Measurements from ENCODE around the gene GPRASP1. TPM values are rescaled to one million over a fixed set of nuclear protein-coding genes. Genes with fewer than 3 reads are reported as not detected.
"Not testable (repeated sequence)": the region's sequence is repeated elsewhere in the genome, so short reads cannot be mapped to it uniquely, and the experiment has no call there.

Gene GPRASP1
- 18.2 TPM for polyA plus RNA-seq (ENCODE audit: insufficient read length)
- long read RNA-seq, donor 1, full-length matches to known transcripts = 4 of 4 reads
- long read RNA-seq, donor 1, partial matches to known transcripts = 0 of 4 reads
- long read RNA-seq, donor 1, other reads (novel, unspliced or antisense) = 0 of 4 reads
- long read RNA-seq, donor 2, full-length matches to known transcripts = 2 of 2 reads
- long read RNA-seq, donor 2, partial matches to known transcripts = 0 of 2 reads
- long read RNA-seq, donor 2, other reads (novel, unspliced or antisense) = 0 of 2 reads
- long read RNA-seq, donor 3, full-length matches to known transcripts = 1 of 1 reads
- long read RNA-seq, donor 3, partial matches to known transcripts = 0 of 1 reads
- long read RNA-seq, donor 3, other reads (novel, unspliced or antisense) = 0 of 1 reads
- long read RNA-seq, donor 4 = 0 reads
- long read RNA-seq, donor 5, full-length matches to known transcripts = 2 of 2 reads
- long read RNA-seq, donor 5, partial matches to known transcripts = 0 of 2 reads
- long read RNA-seq, donor 5, other reads (novel, unspliced or antisense) = 0 of 2 reads
- long read RNA-seq, donor 6, full-length matches to known transcripts = 1 of 1 reads
- long read RNA-seq, donor 6, partial matches to known transcripts = 0 of 1 reads
- long read RNA-seq, donor 6, other reads (novel, unspliced or antisense) = 0 of 1 reads
- long read RNA-seq, donor 7 = 0 reads
- long read RNA-seq, donor 8 = 0 reads

GRCh38 chrX:102651242-102652011, at the start of gene GPRASP1:
Gene GPRASP1, plus strand, starts transcription at chrX:102651483. Its CDS starts 2,431 bp downstream, at chrX:102653914.
- DNase-seq = peak; percentile 52

GRCh38 chrX:102604327-102604726, 47.0 kb upstream of the GPRASP1 start:
- DNase-seq = no peak

- DNase-seq = no peak
Measured at GRCh38 chrX:102606115-102606514, 45.2 kb upstream of the GPRASP1 start.

GRCh38 chrX:102610905-102611304, 40.4 kb upstream of the GPRASP1 start:
- no peak for DNase-seq

GRCh38 chrX:102624105-102624504, 27.2 kb upstream of the GPRASP1 start:
- DNase-seq = no peak

GRCh38 chrX:102627640-102628039, 23.6 kb upstream of the GPRASP1 start:
- no peak for DNase-seq

GRCh38 chrX:102637561-102637960, 13.7 kb upstream of the GPRASP1 start:
- DNase-seq = no peak

GRCh38 chrX:102650903-102651241, 411 bp upstream of the GPRASP1 start:
- no peak for DNase-seq

- peak; percentile 50 for DNase-seq
Measured at GRCh38 chrX:102652031-102652688, 877 bp downstream of the GPRASP1 start.

GRCh38 chrX:102654696-102655095, 3.4 kb downstream of the GPRASP1 start:
- no peak for DNase-seq

- DNase-seq = no peak
Measured at GRCh38 chrX:102658556-102658955, 7.3 kb downstream of the GPRASP1 start.

- peak; percentile 63 for DNase-seq
Measured at GRCh38 chrX:102659790-102660757, 8.8 kb downstream of the GPRASP1 start.

- not testable (repeated sequence) for DNase-seq
Measured at GRCh38 chrX:102663820-102664219, 12.5 kb downstream of the GPRASP1 start.

GRCh38 chrX:102667034-102667433, 15.8 kb downstream of the GPRASP1 start:
- DNase-seq = not testable (repeated sequence)

GRCh38 chrX:102669526-102669925, 18.2 kb downstream of the GPRASP1 start:
- no peak for DNase-seq

GRCh38 chrX:102672856-102673255, 21.6 kb downstream of the GPRASP1 start:
- no peak for DNase-seq

GRCh38 chrX:102677479-102677878, 26.2 kb downstream of the GPRASP1 start:
- not testable (repeated sequence) for DNase-seq

- DNase-seq = no peak
Measured at GRCh38 chrX:102684772-102685520, 33.7 kb downstream of the GPRASP1 start.

GRCh38 chrX:102694749-102695148, 43.5 kb downstream of the GPRASP1 start:
- DNase-seq = no peak

GRCh38 chrX:102696306-102696705, 45.0 kb downstream of the GPRASP1 start:
- no peak for DNase-seq
